GM18519 (cell line): ENCODE data around the gene SPRR4.

Experiments used
- ATAC-seq: cut with Tn5 transposase; IDR thresholded peaks from one replicate; pipeline ENCODE4 v1.9.1; 2021; ENCODE audit warnings: mild to moderate bottlenecking, moderate library complexity; ENCODE audit not compliant: unreplicated experiment, low FRiP score

SPRR4 gene, protein sequence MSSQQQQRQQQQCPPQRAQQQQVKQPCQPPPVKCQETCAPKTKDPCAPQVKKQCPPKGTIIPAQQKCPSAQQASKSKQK

DNA sequence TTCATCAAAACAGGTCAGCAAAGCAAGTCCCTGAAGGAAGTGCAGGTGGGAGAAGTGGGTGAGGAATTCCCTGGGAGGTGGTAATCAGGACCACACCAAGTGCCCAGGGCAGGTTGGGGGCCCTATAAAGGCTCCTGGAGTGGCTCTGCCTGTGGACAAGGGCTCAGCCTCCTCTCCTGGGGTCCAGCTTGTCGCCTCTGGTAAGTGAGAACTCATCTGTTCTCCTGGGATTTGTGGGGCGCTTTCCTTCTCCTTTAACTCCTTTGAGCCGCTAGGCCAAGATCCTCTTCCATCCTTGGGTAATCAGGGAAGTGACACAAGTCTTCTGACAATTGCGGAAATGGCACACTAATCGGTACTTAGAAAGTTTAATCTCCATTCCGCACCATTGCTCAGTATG, at the start of gene SPRR4:
SPRR4 (plus strand) TSS at position 154 of the 400 bp plus-strand sequence. CDS start 1,243 bp downstream, outside the sequence.
- no peak for ATAC-seq

DNA sequence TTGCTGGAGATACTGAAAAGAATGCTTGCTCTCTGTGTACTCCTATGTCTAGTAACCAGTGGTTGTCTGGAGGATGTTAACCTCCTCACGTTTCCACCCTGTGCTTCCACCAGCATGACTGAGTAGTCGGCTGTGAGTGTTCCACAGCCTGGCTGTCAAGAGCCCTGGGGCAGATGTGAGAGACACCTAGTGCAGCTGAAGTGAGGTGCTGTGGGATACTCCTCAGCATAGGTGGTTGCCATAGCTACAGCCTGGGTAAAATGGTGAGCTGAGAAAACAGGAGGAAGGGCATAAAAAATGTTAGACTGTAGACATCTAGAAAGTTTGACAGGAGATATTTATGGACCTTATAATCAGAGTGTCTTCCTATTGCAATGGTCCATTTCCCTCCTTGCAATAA, 46.3 kb upstream of the SPRR4 start:
- ATAC-seq, result no peak

DNA sequence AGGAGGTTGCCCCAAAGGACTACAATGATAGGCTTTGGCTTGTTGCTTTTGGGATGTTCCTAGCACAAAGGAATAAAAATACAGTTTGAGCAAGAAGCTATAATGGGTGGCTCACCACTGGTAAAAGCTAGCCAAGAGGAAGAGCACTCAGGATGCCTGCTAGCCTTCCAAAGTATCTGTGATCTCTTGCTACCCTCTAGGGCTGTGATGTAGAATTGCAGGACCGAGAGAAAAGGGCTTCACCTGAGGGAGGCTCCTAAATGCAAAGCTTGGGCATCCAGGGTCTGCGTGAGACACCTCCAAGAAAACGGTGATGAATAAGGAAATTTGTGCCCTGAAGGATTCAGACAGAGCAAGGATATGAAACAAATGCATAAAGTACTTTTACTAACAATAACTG, 44.4 kb upstream of the SPRR4 start:
- ATAC-seq, result no peak

DNA sequence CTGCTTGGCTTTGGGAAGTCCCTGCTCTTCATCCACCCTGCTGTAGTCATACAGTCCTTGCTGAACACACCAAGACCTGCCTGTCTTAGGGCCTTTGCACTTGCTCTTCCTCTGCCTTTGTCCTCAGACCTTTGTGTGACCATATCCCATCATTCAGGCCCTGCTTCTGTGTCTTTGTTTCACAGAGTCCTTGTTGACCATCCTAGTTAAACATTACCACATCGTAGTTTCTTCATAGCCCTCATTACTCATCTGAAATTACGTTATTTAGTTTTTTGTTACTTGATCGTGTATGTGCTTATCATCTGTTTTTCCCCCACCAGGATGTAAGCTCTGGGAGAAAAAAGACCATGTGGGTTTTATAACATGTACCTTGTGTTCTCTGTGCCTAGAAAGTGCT, 41.8 kb upstream of the SPRR4 start:
- no peak for ATAC-seq

DNA sequence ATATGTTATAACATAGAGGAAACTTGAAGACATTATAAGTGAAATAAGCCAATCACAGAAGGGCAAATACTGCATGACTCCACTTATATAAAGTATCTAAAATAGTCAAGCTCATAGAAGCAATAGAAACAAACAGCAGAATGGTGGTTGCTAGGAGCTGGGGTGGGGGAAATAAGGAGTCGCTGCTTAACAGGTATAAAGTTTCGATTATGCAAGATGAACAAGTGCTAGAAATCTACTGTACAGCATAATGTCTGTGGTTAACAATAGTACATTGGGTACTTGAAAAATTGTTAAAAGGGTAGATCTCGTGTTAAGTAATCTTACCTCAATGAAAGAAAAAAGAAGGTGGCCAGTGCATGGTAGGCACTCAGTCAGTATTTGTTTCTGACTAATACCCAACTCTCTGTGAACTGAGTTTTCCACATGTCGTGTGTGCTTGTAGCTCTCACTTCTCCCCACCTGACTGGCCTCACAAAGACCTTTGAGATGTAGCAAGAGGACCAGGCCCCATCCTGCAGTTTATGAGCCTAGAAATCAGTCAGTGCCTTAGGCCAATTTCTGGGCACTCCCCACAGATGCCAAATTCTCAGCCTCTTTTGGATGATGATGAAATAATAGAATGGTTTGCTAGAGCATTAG, 38.2 kb upstream of the SPRR4 start:
- no peak for ATAC-seq

DNA sequence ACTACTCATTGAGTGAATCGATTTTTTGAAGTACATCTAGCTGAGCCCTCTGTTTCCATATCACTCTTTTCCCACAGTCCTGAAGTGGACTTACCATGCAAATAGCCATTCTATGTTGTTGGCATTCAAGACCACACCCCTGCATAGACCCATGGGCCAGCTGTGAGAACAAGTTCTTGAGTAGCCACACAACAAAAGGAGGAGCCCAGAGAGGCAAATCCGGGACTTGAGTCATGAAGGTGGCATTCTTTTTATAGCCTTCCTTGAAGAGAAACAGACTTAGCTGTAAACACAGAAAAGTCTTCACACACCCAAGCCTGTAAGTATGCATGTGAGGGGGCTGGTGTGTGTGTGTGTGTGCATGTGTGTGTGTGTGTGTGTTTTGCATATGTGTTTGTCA, 37.3 kb upstream of the SPRR4 start:
- ATAC-seq, result no peak

DNA sequence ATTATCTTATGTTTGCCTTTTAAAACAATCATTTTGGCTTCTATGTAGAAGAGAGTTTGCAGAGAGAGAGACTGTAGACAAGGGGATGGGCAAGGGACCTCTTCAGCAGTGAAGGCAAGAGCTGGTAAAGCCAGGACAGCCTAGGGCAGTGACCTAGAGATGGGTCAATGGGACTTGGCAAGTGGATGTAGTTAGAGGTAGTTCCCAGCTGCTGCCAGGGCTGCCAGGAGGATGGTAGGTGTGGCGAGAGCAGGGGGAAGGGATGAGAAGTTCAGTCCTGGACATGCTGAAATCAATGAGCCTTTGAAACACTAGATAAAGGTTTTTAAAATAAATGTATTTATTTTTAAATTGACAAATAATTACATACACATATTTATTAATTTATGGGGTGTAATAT, 29.8 kb upstream of the SPRR4 start:
- ATAC-seq, result no peak

DNA sequence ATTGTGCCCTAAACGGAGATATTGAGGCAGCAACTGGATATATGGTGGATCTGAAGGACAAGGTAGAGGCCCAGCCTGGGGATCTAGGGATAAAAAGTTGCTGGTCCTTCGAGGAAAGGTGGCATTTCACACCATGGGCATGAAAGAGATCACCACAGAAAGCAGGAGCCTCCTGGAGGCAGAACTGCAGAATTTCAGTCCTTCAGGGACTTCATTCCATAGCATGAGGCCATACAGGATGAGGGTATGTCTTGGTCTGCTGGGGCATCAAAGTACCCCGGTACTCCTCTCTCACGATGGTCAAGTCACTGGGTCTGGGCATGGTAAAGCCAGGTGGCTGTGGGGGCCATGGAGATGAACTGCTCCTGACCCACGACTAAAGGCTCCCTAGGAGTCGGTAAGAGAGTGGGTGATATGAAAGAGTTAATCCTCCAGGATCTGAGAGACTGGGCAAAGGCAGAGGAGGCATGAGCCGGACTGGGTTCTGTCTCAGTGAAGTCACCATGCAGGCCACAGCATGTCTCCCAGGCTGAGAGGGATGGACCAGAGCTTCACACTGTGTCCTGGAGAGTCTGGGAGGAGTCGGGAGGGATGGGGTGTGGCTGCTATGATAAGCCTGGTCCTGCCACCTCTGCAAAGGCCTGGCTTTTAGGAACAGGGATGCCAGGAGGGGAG, 29.3 kb upstream of the SPRR4 start:
- no peak for ATAC-seq

DNA sequence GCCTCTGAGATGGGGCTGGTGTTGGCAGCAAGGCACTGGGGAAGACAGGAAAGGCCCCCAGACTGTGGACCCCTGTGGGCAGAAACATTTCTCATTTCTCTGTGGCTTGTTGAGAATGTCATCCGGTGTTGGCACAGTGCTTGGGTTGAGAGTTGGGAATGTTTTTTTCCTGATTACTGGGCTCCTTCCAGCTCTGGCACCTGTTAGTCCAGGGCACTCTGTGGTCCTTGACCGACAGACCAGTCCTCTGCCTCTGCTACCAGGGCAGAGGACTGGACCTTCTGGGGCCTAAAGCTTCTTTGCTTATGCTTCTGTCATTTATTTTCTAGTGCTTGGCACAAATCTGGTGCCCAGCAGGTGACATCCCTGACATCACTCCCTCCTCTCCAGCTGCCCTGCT, 28.3 kb upstream of the SPRR4 start:
- ATAC-seq, result no peak

DNA sequence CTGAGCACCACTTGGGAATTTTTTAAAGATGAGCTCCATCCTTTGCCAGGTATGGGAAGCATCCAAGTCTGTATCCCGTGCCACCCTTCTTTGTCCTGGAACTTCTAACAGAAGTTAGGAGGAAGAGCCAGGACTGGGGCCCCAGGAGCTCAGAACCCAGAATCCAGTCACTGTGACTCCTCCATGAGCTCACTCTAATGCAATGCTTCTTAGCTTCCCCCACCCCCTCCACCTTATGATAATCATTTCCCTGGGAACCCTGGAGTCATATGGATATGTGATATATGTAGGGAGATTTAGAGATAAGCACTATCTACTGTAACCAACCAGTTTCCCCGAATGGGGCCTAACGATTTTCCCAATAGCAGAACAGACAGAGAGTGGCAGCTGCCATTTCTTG, 24.2 kb upstream of the SPRR4 start:
- ATAC-seq, result no peak

DNA sequence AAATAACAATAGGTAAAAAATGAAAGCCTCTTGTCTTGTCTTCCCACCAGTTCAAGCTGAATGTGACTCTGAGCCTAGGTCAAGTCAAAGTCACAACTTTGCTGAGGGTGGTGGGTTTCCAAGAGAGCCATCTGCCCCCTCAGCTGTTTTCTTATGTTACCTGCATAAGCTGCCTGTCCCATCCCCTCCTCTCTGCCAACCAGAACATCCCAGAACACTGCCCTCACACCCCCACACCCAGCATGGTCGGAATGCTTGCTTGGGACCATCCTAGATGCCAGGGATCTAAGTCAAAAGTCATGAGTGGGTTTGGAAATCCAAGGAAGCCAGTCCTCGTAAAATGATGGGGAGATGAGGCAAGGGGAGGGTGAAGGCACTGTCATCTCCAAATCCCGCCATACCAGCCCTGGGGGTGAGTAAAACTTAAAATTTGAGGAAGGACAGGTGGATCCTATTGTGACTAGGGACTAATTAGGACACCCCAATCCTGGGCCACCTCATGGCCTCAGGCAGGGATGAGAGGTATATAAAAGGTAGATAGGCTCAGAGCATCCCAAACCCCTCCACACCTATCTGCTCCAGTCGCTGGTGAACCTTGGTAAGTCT, 23.7 kb upstream of the SPRR4 start, which contains the start of gene SPRR5:
SPRR5 (plus strand) TSS at position 556 of the 606 bp plus-strand sequence. CDS start 1,349 bp downstream, outside the sequence.
- ATAC-seq, result no peak

DNA sequence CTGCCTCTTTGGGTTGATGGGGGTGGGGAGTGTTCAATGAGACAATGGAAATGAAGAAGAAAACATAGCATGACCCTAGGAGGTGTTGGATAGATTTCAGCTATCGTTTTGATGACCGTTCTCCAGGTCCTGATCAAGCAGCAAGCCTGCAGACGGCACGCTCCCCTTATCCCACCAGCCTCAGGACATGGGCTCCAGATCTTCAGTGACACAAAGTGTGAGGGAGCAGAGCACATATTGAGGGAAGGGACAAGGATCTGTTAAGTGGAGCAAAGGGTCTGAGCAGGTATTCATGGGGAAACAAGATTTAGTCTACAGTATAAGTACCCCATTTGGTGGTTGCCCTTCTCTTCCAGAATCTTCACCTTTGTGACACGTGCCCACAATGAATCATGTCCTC, 18.7 kb upstream of the SPRR4 start:
- no peak for ATAC-seq

DNA sequence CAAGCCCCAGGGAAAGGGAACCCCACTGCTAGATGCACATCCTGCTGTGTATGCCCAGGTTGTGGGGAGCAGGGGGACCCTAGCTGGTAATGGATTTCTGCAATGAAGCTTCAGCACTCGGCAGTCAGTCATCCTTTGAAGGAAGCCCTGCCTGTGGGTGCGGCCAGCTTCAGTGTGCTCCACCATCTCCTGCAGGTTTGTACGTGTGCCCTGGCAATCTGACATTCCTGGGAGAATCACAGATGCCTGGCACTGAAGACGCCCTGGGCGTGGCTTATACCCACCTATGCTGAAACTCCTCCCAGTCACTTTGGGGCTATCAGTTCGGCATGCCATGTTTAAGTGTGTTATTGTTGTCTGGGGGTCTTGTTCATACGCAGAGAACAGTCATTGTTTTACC, 16.7 kb upstream of the SPRR4 start:
- no peak for ATAC-seq

DNA sequence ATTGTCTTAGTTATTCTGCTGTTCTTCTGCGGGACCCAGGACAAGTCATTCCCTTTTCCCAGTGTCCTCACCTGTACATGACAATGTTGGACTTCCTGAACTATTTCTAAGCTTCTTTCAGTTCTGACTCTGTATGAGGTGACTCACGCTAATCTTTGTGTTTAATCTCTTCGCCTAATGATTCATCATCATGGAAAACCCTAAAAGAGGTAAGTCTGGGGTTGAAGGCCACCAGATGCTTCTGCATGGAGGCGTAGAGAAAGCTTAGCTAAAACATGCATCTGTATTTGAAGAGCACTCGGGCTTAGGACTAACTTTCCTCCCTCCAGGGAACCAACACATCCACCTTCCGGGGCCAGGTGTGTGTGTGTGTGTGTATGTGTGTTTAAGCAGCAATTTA, 16.0 kb upstream of the SPRR4 start:
- ATAC-seq, result no peak

DNA sequence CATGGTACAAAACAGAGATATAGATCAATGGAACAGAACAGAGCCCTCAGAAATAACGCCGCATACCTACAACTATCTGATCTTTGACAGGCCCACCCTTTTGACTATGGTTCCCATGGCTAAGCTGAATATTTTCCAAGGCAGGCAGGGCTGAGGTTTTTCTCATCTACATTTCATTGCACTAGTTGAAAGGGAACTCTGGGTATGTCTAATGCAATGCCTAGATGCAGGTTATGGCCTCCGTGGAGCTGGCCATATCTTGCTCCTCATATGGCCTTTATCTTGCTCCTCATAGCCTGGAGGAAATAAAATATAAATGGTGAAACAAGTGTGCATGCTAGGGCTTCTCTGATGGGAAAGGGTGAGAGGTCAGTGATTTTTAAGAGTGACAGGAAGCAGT, 12.9 kb upstream of the SPRR4 start:
- no peak for ATAC-seq

DNA sequence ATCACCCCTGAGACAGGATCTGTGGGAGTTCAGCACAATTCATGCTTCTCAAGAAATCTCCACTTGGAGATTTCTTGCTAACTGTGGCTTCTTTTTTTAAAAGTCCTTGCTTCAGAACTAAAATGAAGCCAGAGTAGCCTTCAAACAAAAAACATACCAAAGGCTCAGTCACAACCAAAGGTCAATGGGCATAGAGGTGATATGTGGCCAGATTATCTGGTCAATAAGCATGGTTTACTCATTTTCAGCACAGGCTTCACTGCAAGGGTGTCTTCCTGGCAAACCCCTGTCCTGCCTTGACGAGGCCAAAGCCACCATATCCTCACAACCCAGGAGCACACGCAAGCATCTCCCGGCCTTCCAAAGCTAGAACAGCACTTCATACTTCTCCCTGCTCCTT, 11.2 kb upstream of the SPRR4 start:
- ATAC-seq, result no peak

DNA sequence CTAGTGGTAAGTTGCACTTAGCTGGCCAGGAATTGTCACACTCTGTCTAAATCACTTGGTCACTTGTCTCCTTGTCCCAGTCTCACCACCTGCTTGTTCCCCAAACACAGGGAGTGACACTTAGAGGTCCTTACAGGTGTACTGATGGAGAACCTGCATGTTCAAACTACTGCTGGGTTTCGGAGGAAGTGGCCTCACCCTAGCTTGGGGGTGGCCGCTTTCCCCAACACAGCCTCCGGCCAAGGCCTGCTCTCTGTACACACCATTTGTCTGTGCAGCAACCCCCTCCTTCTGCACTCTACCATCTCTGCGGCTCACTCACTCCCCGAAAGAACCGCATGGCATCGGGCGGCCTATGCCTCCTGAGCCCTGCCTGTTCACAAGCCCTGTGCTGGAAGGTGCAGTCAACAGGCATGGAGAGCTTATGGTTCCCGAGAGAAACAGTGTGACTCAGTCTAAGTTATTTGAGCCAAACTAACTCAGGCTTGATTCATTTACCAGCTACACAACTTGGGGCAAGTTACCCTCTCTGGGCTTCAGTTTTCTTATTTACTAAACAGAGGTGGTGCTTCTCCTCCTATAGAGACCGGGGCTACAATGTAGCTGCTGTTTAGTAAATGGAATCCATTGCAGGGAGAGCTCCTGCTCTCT, 10.5 kb upstream of the SPRR4 start:
- no peak for ATAC-seq

DNA sequence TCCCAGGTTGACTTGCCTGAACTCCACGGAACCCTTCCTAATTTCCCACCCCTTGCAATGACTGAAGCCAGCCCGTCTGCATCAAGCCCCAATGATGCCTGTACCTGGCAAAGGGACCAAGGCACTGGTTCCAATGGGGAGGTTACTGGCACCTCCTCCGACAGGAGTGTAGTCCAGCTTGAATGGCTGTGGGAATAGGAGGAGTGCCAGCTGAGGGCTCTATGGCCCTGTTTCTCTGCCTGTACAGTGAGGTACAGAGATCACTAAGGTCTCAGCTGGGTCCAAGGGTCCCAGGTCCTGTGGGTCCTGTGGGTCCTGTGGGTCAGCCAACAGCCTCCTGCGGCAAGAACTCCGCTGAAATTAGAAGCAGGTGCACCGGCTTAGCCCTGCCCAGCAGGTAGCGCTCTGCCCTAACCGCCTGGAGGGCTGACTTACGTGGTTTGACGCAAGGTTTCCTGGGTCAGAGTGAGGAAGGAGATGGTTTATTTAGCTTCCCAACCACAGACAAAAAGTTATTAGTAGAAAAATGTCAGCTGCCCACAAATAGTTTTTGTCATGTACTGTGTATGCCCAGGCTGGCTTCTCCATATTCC, 9.9 kb upstream of the SPRR4 start:
- no peak for ATAC-seq

DNA sequence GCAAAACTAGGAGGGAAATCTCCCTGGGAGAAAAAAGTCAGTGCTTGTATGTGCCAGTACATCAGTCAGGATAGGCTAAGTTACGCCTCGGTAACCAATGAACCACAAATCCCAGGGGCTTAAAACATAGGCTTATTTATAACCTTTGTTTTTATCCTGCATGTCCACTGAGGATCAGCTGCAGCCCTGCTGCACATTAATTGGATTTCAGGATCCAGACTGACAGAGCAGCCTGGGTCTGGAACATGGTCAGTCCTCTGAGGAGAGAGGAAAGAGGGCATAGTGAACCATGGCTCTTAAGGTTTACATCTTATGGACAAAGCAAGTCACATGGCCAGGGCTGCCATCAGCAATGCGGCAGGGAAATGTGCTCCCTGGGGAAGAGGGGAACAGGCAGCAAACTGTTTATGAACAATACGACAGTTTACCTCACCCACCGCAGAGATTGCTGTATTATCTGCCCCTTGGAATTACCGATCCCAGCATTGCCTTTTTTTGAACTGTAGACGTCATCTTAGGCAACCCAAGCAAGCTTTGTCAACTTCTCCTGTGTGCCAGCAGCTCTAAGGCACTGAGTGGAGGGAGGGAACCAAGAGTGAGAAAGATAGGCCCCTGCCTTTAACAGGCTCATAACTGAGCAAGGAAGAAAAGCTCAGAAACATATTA, 9.1 kb upstream of the SPRR4 start:
- ATAC-seq, result no peak

DNA sequence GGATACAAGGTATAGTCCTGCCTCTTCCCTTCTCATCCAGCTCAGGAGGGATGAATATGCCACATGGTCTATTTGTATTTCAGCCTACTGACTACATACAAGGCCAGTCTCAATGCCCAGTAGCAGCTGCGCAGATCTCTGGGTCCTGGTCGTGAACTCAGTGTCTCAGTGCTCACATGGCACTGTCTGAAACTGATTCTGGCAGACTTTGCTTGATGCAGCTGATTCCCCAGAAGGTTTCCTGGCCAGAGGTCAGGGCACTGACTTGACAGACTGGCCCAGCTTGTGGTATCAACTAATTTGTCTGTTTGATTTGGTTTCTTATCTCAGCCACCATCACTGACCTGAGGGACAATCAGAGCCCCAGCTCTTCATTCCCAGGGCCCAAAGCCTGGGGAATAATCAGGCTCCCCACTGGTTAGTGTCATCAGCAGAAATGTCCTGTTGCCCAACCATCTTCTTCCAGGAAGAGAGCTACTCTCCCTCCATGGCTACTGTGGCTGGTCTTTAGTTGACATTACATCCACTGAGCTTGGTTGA, 7.5 kb upstream of the SPRR4 start:
- no peak for ATAC-seq
